GM10266 (cell line): ENCODE results near the gene SPATA16.
"Not testable (repeated sequence)": the region's sequence is repeated elsewhere in the genome, so short reads cannot be mapped to it uniquely, and the experiment has no call there.

Experiments
- DNase-seq: peaks from one replicate; pipeline ENCODE4 v3.0.0; 2012; ENCODE audit errors: extremely low spot score
- CTCF ChIP-seq: IDR thresholded peaks from 2 replicates; pipeline ENCODE4 v1.5.1; 2012; ENCODE audit warnings: mild to moderate bottlenecking, low read depth; ENCODE audit not compliant: control insufficient read depth, insufficient read depth; ENCODE audit errors: missing control alignments

Gene SPATA16

GRCh38 chr3:172974969-172975368 is 166.1 kb downstream of the SPATA16 start:
- DNase-seq: no peak
- TF ChIP-seq CTCF: no peak

- DNase-seq: no peak
- no peak for TF ChIP-seq CTCF
Observed at GRCh38 chr3:172973799-172974198, 167.2 kb downstream of the SPATA16 start.

- no peak for TF ChIP-seq CTCF
- no peak for DNase-seq
Observed at GRCh38 chr3:172972717-172973116, 168.3 kb downstream of the SPATA16 start.

GRCh38 chr3:172972067-172972466 is 169.0 kb downstream of the SPATA16 start:
- DNase-seq: no peak
- no peak for TF ChIP-seq CTCF

GRCh38 chr3:172968646-172969045 is 172.4 kb downstream of the SPATA16 start:
- no peak for TF ChIP-seq CTCF
- DNase-seq: no peak

GRCh38 chr3:172965256-172965655 is 175.8 kb downstream of the SPATA16 start:
- DNase-seq: no peak
- TF ChIP-seq CTCF: no peak

- DNase-seq: not testable (repeated sequence)
Observed at GRCh38 chr3:172960626-172961182, 180.3 kb downstream of the SPATA16 start.

- DNase-seq: no peak
- TF ChIP-seq CTCF: no peak
Observed at GRCh38 chr3:172958565-172958964, 182.5 kb downstream of the SPATA16 start.
